Hematopoietic multipotent progenitor cell treated with erythropoietin and hydrocortisone succinate and interleukin-3 and kit ligand, for 6 days (in vitro differentiated cells): Measurements from ENCODE around the gene RYR3.
A peak's percentile ranks its signal among the peaks of the same experiment; 100 is the strongest.

Experiments used
- DNase-seq: peaks from one replicate; pipeline ENCODE4 v3.0.0-alpha.2; 2015

RYR3 gene

GRCh38 chr15:33846862-33847261 lies 536.1 kb downstream of the RYR3 start:
- DNase-seq, result no peak

DNA sequence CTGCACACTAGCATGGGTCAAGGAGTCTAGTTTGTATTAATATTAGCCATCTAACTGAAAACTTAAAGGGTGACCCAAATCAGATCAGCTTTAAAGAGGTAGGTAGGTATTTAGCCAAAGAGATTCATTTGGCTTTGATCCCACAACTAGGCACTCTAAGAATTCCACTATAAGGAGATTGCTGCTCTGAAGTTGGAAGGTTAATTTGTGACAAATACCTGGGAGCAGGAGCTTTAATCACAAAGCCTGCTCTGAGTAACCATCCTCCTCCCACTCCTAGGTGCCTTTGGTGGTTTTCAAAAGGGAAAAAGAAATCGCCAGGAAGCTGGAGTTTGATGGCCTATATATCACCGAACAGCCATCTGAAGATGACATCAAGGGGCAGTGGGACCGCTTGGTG lies 537.2 kb downstream of the RYR3 start:
- no peak for DNase-seq

- DNase-seq, result no peak
Measured at GRCh38 chr15:33851079-33851478, 540.3 kb downstream of the RYR3 start.

DNA sequence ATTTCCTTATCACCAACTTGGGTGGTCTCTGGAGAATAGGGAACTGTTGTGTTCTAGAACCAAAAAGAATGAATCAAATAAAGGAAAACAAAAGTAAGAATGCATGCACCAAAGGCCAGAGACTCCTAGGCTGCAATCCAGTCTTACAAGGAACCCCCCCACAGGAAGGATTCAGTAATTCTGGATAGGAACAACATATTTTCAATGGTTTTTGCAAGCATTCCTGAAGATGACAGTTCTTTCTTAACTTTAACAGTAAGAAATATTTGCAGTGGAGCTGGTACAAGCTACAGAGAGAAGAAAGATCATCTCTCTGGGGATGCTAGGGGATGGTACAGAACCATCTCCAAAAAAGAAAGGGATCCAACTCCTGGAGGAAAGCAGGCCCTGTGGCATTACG lies 541.3 kb downstream of the RYR3 start:
- DNase-seq, result no peak

- DNase-seq, result no peak
Measured at GRCh38 chr15:33852570-33852969, 541.8 kb downstream of the RYR3 start.

DNA sequence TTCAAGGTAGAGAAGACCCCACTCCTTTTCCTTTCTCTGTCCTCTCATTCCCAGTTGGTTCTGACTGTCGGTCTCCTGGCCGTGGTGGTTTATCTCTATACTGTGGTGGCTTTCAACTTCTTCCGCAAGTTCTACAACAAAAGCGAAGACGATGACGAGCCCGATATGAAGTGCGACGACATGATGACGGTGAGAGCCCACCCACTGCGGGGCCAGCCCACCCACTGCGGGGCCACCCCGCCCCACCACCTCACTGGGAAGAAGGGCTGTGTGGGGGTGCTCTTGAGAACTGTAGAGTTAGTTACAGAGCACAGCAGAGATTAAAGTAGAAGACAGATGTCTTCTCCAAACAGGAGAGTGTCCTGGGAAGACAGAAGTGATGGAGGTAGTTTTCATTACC lies 547.0 kb downstream of the RYR3 start:
- no peak for DNase-seq

DNA sequence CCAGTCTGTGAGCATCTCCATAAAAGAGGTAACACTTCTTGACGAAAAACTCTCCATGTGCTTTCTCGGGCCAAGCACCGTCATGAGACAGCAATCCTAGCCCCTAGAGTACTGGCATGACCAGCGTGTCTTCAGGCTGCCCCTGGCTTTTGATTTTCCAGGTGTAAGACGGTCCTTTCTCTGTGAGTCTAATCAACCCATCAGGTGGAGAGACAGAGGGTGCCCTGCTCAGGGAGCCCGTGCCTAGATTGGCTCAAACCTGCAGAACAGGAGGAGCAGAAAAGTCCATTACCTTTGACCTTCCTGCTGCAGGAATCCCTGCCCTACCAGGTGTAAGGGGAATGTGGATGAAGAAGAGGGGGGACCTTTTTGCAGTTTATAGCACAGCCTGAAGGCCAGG lies 548.1 kb downstream of the RYR3 start:
- no peak for DNase-seq

DNA sequence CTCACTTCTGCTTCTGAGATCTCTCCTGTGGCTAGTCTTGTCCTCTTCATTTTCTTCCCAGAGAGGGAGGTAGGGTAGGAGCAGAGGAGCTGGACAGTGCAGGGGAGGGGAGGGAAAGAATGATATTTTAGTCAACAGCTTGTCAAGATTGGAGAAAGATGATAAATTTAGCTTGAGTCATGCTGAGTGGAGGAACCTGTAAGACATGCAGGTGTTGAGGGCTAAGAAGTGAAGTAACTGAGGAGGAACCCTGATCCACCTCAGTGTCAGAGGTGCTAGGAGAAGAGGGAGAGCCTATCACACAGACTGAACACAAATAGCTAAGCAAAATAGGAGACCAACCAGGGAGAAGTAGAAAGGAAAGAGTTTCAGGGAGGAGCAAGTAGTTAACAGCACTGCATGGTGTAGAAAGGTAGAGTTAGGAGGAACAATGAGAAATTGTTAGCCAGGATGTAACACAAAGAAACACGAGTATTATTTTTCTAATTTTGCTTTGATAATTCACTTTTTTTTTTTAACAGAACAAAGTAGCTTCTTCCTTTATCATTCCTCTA lies 549.3 kb downstream of the RYR3 start:
- DNase-seq, result no peak

GRCh38 chr15:33860754-33861153 lies 550.0 kb downstream of the RYR3 start:
- DNase-seq, result no peak

- no peak for DNase-seq
Measured at GRCh38 chr15:33864360-33865075, 553.8 kb downstream of the RYR3 start.

DNA sequence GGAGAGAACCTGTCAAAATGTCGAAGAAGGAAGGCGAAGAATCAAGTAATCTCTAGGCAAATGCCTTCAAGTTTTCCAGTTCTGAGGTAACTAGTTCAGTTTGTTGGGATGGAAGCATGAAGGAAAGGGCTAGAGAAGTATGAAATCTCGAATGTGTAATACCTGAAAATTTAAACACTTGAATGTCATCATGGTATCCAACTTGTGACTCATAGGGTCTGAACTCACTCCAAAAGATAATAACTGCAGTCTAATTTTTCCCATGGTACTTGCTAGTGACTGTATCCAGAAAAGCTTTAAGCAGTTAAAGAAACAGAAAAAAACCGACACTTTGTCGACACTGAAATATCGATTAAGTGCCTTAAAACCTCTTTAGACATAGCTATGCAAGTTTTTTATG lies 554.6 kb downstream of the RYR3 start:
- DNase-seq, result no peak

- DNase-seq, result no peak
Measured at GRCh38 chr15:33866101-33866737, 555.5 kb downstream of the RYR3 start.

GRCh38 chr15:33871980-33872379 lies 561.2 kb downstream of the RYR3 start:
- DNase-seq, result peak; percentile 11

- no peak for DNase-seq
Measured at GRCh38 chr15:33872416-33873106, 561.8 kb downstream of the RYR3 start.

DNA sequence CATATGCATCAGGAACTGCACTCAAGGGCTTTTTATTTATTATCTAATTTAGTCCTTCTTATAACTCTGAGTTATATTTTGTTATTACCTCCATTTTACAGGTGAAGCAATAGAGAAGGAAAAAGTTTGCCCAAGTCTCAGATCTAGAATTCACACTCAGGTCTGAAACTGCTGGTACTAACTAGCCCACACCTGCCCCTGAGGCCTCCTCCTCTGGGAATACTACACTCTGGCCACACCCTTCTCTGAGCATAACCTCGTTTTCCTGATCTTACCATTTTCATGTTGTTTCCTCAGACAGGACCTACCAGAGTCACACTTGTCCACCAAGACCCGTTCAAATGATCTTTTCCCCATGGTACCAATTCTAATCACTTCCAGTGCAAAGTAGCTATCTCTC lies 563.4 kb downstream of the RYR3 start:
- no peak for DNase-seq

DNA sequence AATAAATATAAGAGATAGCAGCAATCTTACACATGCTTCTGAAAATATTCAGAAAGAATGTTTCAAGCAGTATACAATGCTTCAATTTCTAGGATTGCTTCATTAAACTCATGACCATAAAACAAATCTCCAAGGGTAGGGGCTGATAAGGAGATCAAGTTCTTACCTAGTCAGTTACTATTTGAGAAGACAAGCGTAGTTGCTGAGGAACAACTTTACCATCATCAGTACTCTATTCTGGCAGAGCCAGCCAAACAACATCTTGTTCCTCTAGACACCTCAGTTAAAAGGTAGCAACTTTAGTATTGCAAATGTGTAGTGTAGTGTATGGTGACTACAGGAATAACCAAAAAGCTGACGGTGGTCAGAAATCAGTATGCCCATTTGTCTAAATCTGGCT lies 572.2 kb downstream of the RYR3 start:
- DNase-seq, result no peak

- DNase-seq, result no peak
Measured at GRCh38 chr15:33888176-33888575, 577.4 kb downstream of the RYR3 start.

- DNase-seq, result no peak
Measured at GRCh38 chr15:33894193-33894592, 583.4 kb downstream of the RYR3 start.

GRCh38 chr15:33902043-33902442 lies 591.3 kb downstream of the RYR3 start:
- no peak for DNase-seq

DNA sequence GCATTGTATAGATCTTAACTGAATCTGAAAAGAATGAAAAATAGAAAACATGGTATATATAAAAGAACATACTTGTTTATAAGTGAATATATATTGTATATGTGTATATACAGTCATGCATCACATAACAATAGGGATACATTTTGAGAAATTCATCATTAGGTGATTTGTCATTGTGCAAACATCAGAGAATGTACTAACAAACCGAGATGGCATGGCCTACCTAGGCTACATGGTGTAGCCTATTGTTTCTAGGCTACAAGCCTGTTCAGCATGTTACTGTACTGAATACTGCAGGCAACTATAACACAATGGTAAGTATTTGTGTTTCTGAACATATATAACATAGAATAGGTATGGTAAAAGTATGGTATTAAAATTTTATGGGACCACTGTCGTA lies 592.9 kb downstream of the RYR3 start:
- DNase-seq, result no peak

DNA sequence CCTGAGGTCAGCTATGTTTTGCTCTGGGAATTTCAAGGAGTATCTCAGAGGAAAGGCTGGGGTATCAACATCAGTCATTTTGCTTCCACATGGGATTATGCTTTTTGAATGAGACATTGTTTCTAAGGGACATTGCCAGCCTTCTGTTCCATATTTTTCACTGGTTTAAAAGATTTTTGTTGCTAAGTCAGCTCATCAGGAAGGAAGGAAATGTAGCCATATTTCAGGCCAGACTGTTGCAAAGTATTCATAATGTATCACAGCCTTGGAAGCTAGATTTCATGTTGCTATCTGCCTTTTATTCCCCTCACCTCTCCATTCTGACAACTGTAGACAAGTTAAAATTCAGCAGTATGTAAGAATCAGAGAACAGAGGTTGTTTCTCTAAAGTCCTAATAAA lies 596.6 kb downstream of the RYR3 start:
- no peak for DNase-seq

- no peak for DNase-seq
Measured at GRCh38 chr15:33908406-33908805, 597.6 kb downstream of the RYR3 start.

DNA sequence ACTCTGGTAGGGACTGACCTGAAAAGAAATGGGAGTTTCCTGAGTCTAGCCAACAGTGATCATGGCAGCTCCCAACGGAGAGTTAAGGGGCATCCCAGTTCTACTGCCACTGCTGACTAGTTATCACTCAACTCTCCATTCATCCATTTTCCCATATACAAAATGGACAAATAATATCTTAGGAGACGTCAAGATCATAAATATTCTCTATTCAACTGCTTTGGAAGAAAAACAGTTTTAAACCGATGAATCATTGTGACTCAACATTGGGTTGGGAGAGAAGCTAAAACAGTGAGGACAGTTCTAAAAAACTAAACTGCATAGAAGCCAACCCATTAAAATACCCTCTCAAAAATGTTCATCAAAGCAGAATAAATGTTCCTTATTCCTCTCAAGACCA lies 600.0 kb downstream of the RYR3 start:
- no peak for DNase-seq

DNA sequence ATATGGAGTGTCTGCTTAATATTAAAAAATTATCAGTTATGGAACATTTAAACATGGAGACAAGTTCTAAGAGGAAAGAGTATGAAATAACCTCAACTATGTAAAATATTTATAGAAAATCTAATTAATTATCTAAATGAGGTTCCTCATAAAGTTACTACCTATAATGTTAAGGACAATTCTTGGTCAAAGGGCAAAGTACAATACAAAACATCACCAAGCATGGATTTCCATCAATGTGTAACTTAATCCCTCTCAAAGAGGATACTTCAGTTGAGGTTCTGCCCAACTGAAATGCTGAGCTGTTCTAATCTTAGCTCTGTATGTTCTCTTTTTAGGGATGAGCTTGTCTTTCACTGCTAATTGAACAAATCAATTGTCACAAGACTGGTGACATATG lies 601.6 kb downstream of the RYR3 start:
- no peak for DNase-seq
